ENCODE data around the gene EAF1. TPM values are rescaled to one million over a fixed set of nuclear protein-coding genes. Genes with fewer than 3 reads are reported as not detected.
A peak's percentile ranks its signal among the peaks of the same experiment; 100 is the strongest.

EAF1 gene
- total and polyA plus RNA-seq, 2 of the 8 experiments (the other 6 are each of a cell fraction or from before 2014, with no cell fraction given): 13.9 to 26.8 TPM

DNA sequence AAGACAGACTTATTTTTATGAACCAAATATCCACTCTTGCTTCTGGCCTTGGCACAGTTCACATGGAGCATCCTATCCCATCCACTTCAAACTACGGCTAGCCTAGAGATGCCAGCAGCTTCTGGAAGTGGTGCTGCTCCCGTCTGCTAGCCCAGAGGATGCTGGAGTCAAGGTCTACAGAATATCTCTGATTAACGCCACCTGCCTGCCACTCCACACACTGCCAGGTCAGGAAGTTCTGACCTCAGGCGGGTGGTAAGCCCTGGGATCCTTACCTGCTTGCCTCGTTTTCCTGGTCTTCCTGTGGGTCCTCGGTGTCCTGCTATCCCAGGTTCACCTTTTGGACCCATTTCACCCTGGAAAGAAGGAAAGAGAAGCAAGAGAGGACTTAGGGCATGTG lies 42.9 kb downstream of the EAF1 start:
- H3K79me2 ChIP-seq (ENCODE audit: control insufficient read depth in 1 of 2, insufficient read depth in 2 of 2, low read length in 2 of 2): no peaks in the 10 kb centered on the region
- H3K4me1 ChIP-seq (replicated peaks in 1 of 4; ENCODE audit: control insufficient read depth in 3 of 4, insufficient read depth in 4 of 4, low read length in 3 of 4): peaks cover 0 to 2% (median 0%) of the 10 kb centered on the region in 4 experiments; a peak in 1 of 7 replicates
- no peaks in the 10 kb centered on the region; the same call in 1 of the 2 replicates for H3K23me2 ChIP-seq (ENCODE audit: low read depth, low read length)
- H2BK120ac ChIP-seq (replicated peaks; ENCODE audit: low read depth, low read length): no peak overlapping the region
- H3K4me3 ChIP-seq (ENCODE audit: extremely low read depth in 1 of 4, insufficient read depth in 2 of 4, low read depth in 3 of 4, low read length in 4 of 4): no peak overlapping the region
- H2BK12ac ChIP-seq (ENCODE audit: low read depth, low read length): no peak overlapping the region
- no peaks in the 10 kb centered on the region for H3K9me3 ChIP-seq (ENCODE audit: insufficient read depth in 2 of 2, low read depth in 1 of 2, low read length in 1 of 2)
- H4K5ac ChIP-seq (ENCODE audit: insufficient read length, low read depth, low read length): no peak overlapping the region
- H4K91ac ChIP-seq (replicated peaks; ENCODE audit: insufficient read length, low read length): no peak overlapping the region
- H3K4ac ChIP-seq (replicated peaks; ENCODE audit: insufficient read length, low read depth, low read length): no peak overlapping the region
- H3K79me1 ChIP-seq (ENCODE audit: low read depth, low read length): no peaks in the 10 kb centered on the region
- H2AK5ac ChIP-seq (ENCODE audit: low read depth, low read length): no peak overlapping the region
- H3K27ac ChIP-seq (ENCODE audit: low read depth, low read length): no peak overlapping the region
- no peak overlapping the region for H4K8ac ChIP-seq (ENCODE audit: extremely low read depth, insufficient read depth, low read length)
- H2BK15ac ChIP-seq (ENCODE audit: low read length): no peak overlapping the region
- no peak overlapping the region for H3K14ac ChIP-seq (ENCODE audit: insufficient read length)
- H2BK5ac ChIP-seq (ENCODE audit: low read depth, low read length): no peak overlapping the region
- DNase-seq (ENCODE audit: low read depth in 1 of 2, low spot score in 2 of 2) (peak; percentile 13 to 53), FAIRE-seq (peak; percentile 87)
- no peaks in the 10 kb centered on the region for H4K20me1 ChIP-seq (replicated peaks in 1 of 2; ENCODE audit: control insufficient read depth in 1 of 2, insufficient read depth in 2 of 2, low read length in 2 of 2)
- no peaks in the 10 kb centered on the region for H3K36me3 ChIP-seq (ENCODE audit: control insufficient read depth in 2 of 4, insufficient read depth in 4 of 4, low read length in 3 of 4)
- H3K23ac ChIP-seq (ENCODE audit: insufficient read length): no peak overlapping the region
- no peak for TF ChIP-seq RFX5 (IDR thresholded peaks at IDR 0.05; ENCODE audit: borderline replicate concordance, low read depth, low read length)
- TF ChIP-seq, protein P1, sequence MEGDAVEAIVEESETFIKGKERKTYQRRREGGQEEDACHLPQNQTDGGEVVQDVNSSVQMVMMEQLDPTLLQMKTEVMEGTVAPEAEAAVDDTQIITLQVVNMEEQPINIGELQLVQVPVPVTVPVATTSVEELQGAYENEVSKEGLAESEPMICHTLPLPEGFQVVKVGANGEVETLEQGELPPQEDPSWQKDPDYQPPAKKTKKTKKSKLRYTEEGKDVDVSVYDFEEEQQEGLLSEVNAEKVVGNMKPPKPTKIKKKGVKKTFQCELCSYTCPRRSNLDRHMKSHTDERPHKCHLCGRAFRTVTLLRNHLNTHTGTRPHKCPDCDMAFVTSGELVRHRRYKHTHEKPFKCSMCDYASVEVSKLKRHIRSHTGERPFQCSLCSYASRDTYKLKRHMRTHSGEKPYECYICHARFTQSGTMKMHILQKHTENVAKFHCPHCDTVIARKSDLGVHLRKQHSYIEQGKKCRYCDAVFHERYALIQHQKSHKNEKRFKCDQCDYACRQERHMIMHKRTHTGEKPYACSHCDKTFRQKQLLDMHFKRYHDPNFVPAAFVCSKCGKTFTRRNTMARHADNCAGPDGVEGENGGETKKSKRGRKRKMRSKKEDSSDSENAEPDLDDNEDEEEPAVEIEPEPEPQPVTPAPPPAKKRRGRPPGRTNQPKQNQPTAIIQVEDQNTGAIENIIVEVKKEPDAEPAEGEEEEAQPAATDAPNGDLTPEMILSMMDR (IDR thresholded peaks at IDR 0.05; ENCODE audit: control extremely low read depth in 1 of 3, insufficient read depth in 1 of 3, low read depth in 1 of 3, low read length in 3 of 3): peak; percentile 52 to 84 (median 75)
- no peak for TF ChIP-seq JUND (IDR thresholded peaks at IDR 0.05; ENCODE audit: low read length)
- peak; percentile 42 to 48 for TF ChIP-seq RAD21 (IDR thresholded peaks at IDR 0.05 in 1 of 2, conservative IDR thresholded peaks at IDR 0.05 in 1 of 2; ENCODE audit: low read depth in 2 of 2, low read length in 2 of 2)
- no peak for TF ChIP-seq TAF1 (IDR thresholded peaks at IDR 0.05; ENCODE audit: low read depth, low read length)
- no peak overlapping the region for H3K9ac ChIP-seq (replicated peaks in 1 of 4; ENCODE audit: extremely low read depth in 1 of 4, low read depth in 3 of 4, low read length in 3 of 4)
- H2BK20ac ChIP-seq (ENCODE audit: low read length): no peak overlapping the region
- WGBS, 2 experiments (ENCODE audit: extremely low coverage in 1 of 2, insufficient coverage in 1 of 2, insufficient read length in 1 of 2, insufficient replicate concordance in 2 of 2, low coverage in 1 of 2, low lambda C conversion rate in 2 of 2, missing lambda C conversion rate in 1 of 2): 65% methylated on average over 6 of the region's 6 CpGs; no CpG with 5 or more reads in 1 of the 2 experiments
- H3K4me2 ChIP-seq (ENCODE audit: insufficient read depth in 1 of 2, low read depth in 2 of 2, low read length in 2 of 2): no peak overlapping the region
- POLR2A ChIA-PET (ENCODE audit: partially characterized antibody): no interaction called here
- H2AFZ ChIP-seq (ENCODE audit: low read length): peak overlapping the region; percentile 72; the same call in 1 of the 2 replicates
- H3K18ac ChIP-seq (ENCODE audit: extremely low read depth, low read length): no peak overlapping the region
- CTCF ChIA-PET (ENCODE audit: partially characterized antibody): interaction anchor here (0.6 to 3.1 kb wide), 15 partner anchors 9 to 195 kb away, joined by 3 to 15 read pairs (median 4); no protein-coding TSS in a partner anchor
- no peaks in the 10 kb centered on the region for H3K27me3 ChIP-seq (replicated peaks in 1 of 4; ENCODE audit: control insufficient read depth in 3 of 4, extremely low read depth in 1 of 4, insufficient read depth in 3 of 4, low read length in 3 of 4)
- H3K56ac ChIP-seq (replicated peaks; ENCODE audit: insufficient read length, low read depth, low read length): no peak overlapping the region

Data from H1 (cell line).